M059J (cell line): ENCODE results near the gene CAPN10. TPM values are rescaled to one million over a fixed set of nuclear protein-coding genes. Genes with fewer than 3 reads are reported as not detected.

Experiments used
- DNase-seq: peaks from one replicate; pipeline ENCODE4 v3.0.0-alpha.2; 2012; ENCODE audit warnings: low read depth
- total RNA-seq: library from RNA; depleted of rRNA; stranded (reverse); fragments of >200 nt; shearing (Covaris generic); gene quantifications from 2 replicates; pipeline ENCODE4 v1.2.3, GENCODE V29; 2014

CAPN10 gene
- total RNA-seq, 1 experiment from 2014 or later: 11.1 TPM

DNA sequence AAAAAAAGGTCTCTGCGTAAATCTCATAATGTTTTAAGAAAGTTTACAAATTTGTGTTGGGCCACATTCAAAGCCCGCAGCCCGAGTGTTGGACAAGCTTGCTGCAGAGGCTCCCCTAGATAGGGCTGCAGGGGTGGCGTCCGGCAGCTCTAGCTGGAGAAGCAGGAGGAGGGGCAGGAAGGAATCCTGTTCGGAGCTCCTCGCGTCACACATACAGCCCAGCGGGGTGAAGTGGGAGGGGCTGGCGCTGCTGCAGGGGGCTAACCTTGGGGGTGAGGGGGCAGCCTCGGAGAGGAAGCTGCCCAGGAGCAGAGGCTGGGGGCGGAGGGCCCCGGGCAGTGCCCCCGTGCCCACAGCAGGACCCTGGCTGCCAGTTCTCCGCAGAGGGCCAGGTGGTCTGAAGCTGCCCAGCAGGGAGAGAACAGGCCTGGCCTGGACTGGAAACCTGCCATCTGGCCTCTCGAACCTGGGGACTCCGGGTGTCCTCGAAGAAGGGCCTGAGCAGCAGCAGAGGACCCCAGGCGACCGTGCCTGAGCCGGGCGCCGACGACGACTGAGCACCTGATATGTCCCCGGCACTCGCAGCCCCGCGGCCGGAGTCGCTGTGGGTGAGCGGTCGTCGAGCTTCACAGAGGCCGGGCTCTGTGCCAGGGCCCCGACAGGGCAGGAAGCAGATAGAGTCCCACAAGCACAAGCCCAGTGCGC lies 36.1 kb downstream of the CAPN10 start:
- no peak for DNase-seq

DNA sequence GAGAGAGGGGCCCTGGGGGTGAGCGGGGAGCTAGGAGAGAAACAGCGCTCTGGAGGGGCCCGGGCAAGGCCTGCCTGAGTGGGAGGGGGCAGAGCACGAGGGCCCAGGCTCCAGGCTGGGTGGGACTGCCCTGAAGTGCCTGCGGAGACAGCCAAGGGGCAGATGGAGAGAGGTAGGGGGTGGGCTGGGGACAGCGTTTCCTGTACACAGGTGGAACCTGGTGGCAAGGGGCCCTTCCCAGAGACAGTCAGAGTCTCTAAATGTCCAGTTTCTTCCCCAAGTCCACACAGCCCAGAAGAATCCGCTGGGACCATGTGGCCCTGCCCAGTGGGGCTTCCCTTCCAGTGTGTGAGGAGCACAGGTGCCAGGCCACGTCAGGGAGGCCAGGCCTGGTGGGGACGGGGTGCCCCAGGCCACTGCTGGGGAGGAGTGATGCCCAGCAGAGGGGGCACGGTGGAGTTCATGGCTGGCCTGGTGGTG lies 37.0 kb downstream of the CAPN10 start:
- DNase-seq: no peak

DNA sequence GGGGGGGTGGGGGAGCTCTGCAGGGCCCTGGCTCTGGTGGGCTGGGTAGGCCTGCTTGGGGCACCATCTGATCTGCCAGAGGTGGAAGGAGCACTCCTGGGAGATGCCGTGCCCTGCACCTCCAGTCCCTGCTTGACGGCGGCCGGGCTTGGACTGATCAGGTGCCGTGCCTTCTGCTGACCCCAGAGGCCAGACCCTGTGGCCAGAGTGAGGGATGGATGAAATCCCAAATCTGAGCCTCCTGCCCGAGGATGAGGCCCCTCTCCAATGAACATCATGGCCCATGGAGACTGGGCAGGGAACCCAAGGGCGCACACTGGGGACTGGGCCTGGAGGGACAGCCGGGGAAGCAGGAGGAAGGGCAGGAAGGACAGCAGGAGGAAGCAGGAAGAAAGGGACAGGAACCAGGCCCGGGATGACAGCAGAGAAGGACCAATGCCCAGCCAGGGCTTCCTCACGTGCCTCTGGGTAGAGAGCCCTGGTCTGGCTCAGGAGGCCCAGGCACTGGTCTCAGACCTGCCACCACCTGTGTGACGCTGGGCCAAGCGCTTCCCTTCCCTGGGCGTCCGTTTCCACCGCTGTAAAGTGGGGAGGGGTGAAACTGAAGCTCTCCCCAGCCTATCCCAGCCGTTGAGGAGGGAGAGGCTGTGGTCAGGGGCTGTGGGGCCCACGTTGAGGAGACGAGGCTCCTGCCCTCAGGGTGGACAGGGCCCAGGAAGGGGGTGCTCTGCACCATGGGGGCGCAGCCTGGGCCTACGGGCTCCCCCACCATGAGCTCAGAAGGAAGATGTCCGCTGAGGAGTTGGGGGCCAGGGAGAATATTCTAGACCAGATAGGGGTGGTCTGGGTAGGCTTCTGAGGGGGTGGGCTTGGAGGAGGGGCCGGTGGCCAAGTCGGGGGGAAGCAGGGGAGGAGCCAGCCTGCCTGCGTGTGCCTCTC lies 37.7 kb downstream of the CAPN10 start:
- no peak for DNase-seq

DNA sequence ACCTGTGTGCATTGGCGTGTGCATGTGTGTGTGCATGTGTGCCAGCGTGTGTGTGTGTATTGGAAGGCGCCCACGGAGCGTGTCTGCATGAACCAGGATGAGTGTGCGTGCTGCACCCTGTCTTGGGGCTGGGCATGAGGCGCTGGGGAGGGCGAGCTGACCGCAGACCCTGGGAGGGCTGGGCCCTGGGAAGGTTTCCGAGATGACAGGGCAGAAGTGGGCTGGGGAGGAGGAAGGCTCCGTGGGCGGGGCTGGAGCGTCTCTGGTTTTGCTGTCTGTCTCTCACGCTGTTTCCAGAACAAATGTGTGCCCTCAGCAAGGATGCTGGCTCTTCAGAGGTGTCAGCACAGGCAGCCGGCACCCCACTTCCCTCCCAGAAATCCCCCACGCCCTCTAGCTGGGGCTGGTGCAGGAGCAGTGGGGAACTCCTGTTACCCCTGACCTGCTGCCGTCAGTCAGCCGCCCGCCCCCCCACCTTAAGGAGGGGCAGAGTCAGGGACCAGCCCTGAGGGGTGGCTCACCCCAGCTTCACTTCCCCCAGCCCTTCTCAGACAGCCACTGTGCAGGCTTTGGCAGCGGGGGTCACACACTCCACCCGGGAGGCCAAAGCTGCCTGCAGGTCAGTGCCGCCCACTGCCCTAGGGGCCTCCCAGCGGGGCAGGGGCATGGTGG lies 38.6 kb downstream of the CAPN10 start, which contains the start of gene GPR35:
Gene GPR35, plus strand, starts transcription at position 531 of the 672 bp plus-strand sequence. CDS start 4,473 bp downstream, outside the sequence.
- peak; percentile 76 for DNase-seq

DNA sequence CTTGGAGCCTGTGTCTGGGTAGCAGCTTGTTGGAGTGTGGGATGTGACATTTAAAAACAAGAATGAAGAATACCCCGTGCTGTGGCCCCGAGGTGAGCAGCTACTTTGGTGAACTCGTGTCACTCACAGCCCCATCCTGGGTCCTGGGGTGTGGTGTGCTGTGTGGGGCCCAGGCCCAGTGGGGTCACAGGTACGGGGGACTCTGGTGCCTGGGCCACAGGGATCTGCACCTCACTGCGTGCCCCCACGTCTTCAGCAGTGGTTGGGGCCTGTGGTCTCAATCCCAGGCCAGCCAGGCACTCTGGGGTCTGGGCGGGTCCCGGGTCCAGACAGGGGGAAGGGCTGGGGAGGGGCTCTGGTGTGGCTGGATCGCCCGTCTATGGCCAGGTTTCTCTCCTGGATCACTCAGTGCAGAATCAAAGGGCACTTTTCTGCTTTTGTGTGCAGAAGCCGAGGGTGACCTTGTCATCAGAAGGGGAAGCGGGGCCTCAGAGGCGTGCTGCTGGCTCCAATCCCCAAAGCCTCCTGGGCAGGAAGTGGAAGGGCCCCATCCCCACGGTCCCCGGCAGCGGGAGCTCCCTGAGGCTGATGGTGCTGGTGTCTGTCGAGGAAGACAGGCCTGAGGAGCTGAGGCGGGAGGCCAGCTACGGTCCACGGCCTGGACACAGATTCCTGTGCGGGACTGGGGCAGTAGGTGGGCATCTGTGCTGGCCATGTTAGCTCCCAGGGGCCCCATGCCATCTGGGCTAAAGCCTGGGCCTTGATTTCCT lies 40.2 kb downstream of the CAPN10 start:
- DNase-seq: no peak

DNA sequence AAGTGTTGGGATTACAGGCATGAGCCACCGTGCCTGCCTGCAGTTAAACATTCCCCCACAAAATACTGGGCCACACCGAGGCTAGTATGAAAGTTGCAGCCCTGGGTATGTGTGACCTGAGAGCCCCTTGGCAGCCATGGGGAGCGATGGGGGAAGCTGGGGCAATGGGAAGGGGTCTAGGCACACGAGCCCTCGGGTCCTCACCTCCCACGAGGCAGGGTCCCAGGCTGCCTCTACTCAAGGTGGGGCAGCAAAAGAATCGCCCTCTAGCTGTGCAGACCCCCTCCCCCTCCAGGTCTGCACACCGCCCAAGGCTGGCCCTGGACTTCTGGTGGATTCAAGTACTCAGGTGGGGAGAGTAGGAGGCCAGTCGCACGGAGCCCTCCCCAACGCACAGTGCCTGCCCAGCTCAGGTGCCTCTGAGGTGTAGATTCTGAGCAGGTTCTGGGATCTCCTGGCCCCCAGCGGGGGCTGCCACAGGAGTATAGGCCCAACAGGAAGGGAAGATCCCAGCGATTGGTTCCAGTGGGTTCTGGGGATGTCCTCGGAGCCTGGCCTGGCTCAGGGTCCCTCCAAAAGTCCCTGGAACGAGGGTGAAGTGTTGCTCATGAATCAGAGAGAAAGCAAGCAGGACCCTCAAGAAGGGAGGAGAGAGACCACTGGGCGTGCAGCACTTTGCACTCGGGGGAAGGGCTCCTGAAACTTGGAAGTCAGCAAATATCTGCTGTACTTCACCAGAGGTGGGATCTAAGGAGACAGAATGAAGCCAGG lies 41.4 kb downstream of the CAPN10 start:
- DNase-seq: no peak

DNA sequence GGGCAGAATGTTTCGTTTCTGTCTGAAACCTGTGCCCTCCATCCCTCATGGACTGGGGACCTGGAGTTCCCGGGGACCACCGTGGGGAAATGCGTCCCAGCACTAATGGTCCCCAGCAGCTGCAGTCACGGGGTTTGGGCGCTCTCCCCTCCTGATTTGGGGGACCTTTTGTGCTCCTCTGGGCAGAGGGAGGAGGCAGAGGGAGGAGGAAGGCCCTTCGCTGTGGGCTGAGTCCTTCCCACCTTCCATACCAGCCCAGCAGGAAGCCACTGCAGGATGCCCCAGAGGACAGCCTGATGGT lies 41.9 kb downstream of the CAPN10 start:
- no peak for DNase-seq

DNA sequence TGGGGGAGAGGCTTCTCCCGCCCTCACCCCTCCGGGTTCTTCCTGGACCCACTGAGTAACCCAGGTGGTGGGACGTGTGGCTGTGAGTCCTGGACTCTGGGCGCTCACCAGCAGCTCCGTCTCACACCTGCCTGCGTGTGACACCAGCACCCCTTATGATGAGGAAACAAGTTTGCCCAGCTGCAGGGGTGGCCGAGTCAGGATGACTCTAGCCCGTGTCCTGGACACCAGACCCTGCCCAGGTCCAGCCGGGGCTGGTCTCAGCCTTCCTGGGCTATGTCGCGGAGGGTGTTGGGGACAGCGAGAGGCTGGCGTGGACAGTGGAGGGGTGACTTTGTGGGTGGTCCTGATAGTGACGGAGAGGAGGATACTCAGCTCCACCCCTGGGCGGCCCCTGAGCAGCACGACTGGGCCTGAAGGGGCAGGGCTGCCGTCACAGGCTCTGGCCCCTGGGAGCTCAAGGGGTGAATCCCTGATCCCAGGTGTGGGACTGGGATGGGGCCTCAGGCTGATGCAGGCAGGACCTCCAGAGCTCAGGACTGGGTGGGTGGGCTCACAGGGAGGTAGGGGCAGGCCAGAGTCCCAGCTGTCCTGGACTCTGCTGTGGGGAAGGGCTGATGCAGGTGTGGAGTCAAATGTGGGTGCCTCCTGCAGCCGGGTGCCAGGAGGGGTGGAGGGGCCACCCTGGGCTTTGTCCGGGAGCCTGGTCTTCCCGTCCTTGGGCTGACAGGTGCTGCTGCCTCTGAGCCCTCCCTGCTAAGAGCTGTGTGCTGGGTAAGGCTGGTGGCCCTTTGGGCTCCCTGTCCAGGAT lies 42.5 kb downstream of the CAPN10 start:
- no peak for DNase-seq

DNA sequence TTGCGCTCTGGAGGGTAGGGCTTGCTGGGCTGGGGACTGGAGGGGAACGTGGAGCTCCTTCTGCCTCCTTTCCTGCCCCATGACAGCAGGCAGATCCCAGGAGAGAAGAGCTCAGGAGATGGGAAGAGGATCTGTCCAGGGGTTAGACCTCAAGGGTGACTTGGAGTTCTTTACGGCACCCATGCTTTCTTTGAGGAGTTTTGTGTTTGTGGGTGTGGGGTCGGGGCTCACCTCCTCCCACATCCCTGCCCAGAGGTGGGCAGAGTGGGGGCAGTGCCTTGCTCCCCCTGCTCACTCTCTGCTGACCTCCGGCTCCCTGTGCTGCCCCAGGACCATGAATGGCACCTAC lies 43.1 kb downstream of the CAPN10 start:
- no peak for DNase-seq

DNA sequence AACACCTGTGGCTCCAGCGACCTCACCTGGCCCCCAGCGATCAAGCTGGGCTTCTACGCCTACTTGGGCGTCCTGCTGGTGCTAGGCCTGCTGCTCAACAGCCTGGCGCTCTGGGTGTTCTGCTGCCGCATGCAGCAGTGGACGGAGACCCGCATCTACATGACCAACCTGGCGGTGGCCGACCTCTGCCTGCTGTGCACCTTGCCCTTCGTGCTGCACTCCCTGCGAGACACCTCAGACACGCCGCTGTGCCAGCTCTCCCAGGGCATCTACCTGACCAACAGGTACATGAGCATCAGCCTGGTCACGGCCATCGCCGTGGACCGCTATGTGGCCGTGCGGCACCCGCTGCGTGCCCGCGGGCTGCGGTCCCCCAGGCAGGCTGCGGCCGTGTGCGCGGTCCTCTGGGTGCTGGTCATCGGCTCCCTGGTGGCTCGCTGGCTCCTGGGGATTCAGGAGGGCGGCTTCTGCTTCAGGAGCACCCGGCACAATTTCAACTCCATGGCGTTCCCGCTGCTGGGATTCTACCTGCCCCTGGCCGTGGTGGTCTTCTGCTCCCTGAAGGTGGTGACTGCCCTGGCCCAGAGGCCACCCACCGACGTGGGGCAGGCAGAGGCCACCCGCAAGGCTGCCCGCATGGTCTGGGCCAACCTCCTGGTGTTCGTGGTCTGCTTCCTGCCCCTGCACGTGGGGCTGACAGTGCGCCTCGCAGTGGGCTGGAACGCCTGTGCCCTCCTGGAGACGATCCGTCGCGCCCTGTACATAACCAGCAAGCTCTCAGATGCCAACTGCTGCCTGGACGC lies 43.6 kb downstream of the CAPN10 start:
- DNase-seq: no peak

DNA sequence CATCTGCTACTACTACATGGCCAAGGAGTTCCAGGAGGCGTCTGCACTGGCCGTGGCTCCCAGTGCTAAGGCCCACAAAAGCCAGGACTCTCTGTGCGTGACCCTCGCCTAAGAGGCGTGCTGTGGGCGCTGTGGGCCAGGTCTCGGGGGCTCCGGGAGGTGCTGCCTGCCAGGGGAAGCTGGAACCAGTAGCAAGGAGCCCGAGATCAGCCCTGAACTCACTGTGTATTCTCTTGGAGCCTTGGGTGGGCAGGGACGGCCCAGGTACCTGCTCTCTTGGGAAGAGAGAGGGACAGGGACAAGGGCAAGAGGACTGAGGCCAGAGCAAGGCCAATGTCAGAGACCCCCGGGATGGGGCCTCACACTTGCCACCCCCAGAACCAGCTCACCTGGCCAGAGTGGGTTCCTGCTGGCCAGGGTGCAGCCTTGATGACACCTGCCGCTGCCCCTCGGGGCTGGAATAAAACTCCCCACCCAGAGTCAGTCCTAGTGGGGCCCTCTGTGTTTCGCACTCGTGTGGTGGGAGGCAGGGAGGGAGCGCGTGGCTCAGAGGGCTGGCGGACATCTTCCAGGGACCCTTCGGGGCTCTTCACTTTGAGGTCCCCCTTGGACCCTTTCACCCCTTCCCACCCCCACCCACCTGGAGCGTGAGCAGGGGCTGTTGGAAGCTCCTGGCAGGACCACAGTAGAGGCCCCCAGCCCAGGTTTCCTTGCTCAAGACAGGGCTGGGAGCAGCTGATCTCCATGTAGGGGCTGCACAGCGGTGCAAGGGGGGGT lies 44.4 kb downstream of the CAPN10 start:
- no peak for DNase-seq

DNA sequence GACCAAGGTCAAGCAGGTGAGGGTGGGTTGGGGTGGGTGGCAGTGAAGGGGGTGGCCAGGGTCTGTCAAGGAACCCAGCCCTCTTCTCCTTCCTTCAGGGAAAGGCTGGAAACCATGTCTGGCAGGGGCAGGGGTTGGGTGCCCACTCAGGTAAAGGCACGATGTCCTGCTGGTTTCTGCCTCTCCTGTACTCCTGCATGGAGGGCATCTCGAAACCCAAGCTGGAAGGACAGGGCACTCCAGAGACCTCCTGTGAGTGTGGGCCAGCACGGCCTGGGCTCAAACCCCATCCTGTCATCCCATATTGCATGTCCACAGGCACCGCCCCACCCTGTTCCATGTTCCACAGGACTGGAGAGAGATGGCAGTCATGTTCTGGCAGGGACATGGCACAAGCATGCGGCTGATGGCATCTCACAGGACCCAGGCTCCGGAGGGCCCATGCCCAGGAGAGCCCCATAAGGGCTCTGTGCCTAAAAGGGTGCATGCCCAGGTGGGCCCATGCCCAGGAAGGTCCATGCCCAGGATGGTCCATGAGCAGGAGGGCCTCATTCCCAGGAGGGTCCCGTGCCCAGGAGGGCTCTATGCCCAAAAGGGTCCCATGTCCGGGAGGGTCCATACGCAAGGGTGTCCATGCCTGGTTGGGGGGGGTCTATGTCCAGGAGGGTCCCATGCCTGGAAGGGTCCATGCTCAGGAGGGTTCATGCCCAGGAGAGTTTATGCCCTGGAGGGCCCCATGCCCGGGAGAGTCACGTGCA lies 45.2 kb downstream of the CAPN10 start:
- DNase-seq: no peak

DNA sequence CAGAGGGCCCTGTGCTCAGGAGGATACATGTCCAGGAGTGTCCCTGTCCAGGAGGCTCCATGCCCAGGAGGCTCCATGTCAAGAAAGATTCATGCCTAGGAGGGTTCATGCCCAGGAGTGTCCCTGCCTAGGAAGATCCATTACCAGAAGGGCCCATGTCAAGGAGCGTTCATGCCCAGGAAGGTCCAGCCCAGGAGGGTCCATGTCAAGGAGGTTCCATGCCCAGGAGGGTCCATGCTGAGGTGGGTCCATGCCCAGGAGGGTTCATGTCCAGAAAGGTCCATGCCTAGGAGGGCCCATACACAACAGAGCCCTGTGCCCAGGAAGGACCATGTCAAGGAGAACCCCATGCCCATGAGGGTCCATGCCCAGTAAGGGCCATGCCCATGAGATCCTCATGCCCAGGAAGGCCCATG lies 45.8 kb downstream of the CAPN10 start:
- no peak for DNase-seq

DNA sequence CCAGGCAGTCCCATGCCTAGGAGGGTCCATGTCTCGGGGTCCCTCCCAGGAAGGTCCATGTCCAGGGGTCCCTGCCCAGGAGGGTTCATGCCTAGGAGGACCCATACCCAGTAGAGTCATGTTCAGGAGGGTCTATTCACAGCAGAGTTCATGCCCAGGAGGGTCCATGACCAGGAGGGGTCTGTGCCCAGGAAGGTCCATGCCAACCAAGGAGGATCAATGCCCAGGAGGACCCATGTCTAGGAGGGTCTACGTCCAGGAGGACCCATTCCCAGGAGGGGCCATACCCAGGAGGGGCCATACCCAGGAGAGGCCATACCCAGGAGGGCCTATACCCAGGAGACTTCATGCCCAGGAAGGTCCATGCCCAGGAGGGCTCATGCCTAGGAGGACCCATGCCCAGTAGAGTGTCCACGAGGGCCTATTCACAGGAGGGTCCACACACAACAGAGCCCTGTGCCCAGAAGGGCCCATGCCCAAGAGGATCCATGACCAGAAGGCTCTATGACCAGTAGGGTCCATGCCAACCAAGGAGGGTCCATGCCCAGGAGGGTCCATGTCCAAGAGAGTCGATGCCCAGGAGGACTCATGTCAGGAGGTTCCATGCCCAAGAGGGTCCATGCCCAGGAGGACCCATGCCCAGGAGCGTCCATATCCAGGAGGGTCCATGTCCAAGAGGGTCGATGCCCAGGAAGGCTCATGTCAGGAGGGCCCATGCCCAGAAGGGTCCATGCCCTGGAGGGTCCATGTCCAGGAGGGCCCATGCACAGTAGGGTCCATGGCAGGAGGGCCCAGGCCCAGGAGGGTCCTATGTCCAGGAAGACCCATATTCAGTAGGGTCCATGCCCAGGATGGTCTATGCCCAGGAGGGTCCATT lies 48.8 kb downstream of the CAPN10 start:
- DNase-seq: no peak

DNA sequence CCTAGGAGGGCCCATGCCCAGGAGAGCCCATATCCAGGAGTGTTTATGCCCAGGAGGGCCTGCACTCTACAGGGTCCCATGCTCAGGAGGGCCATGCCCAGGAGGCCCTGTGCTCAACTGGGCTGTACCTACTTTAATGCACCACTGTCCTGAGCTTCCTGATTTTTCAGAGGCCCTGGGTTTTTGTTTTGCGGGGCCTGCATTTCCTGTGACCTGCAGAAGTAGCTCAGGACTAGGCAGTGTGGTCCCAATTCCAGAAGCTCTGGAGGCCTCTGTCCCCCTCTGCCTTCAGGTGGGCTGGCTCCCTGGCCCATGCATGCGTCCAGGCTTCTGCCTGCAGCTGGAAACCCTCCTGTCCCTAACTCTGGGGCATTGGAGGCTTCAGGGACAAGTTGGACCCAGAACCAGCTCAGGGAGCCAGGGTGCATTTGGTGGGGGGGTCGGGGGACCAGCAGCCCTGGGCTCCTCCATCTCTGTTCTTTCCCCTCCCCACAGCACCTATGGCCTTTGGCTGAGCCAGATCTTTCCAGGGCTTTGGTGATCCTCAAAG lies 49.5 kb downstream of the CAPN10 start:
- no peak for DNase-seq

DNA sequence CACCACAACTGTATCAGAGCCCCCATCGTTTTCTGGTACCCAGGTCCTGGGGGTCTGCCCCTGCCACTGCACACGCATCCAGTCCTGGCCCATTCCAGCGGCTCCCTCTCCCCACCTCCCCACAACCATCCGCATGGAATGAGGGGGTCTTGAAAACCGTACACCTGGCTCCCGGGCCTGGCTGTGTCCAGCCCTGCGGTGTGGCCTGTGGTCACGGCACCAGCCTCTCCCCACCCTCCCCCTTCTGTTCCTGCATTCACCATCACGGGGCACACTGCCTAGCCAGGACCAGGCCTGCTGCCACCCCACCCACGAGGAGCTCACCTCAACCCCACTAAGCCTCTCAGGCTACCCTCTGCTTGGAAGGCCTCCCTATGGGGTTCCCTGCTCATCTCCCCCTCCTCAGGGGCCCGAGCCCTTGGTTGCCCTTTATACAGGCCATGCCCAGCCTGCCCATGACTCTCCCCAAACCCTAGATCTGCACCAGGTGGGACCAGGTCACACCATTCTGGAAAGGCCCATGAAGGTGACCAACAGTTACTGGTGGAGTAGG lies 50.1 kb downstream of the CAPN10 start:
- DNase-seq: no peak
